ENCODE data around the gene FOXP4.
A peak's percentile ranks its signal among the peaks of the same experiment; 100 is the strongest.

FOXP4 gene

GRCh38 chr6:41545703-41546474, at the start of gene FOXP4:
Gene FOXP4 (plus strand): TSS chr6:41546381. CDS start chr6:41565761, 19,380 bp downstream.
- DNase-seq (ENCODE audit: low read depth in 2 of 2), result peak; percentile 68 to 77

DNA sequence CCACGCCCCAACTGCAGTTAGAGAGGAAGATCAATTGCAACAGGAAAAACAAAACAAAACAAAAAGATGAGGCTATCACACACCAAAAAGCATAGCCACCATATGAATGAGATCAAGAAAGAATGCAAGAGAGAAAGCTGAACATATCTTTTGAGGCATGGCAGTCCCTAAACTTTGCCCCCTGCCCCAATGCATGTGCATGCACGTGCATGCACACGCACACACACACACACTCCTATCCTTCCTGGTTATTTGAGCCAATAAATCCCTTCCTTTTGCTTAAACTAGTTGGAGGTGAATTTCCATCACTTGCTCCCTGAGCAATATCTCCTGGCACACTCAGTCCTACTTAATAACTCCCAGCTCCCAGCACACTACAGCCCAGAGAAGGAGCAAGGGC, 48.6 kb upstream of the FOXP4 start:
- DNase-seq (ENCODE audit: low read depth in 2 of 2), result no peak

GRCh38 chr6:41497994-41498393, 48.2 kb upstream of the FOXP4 start:
- DNase-seq (ENCODE audit: low read depth in 2 of 2), result no peak

DNA sequence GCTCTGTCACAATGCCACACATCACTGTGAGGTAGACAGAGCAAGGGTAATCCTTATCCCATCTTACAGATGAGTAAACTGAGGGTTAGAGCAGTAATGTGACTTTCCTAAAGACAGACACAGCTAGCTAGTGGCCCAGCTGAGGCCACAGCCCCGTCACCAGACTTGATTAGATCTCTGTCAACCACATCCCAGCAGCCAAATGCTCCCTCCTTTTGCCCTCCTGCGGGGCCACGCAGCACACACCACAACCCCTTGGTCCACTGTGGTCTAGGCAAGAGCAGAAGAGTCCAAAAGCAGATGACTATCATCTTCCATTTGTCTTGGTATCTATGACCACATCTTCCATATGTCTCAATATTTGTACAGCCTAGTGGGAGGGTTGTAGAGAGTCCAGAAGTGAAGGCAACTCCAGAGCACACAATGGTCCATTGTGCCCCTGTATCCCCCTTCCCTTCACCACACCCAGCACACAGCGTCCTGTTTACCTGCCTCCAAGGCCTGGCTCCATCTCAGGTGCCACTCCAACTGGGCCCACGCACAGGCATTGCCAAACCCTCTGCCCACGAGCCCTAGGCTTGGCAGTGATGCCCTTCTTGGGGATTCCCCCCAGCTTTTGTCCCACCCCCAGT, 47.1 kb upstream of the FOXP4 start:
- no peak for DNase-seq (ENCODE audit: low read depth in 2 of 2)

DNA sequence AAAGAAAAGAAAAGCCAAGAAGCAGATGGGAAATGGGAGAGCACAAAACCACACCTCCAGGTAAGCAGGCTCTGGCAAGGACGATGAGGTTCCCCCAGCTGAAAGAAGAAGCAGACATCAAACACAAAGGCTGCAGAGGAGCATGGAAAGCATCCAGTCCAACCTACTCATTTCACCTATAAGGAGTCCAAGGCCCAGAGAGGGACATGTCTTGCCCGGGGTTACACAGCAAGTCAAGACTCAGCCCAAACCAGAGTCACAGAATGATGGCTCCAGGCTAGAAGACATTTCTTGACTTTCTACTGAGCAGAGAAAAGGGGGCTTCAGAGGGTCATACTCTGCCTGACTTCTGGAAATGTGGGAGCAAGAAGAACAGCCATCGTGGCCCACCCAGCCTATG, 45.6 kb upstream of the FOXP4 start:
- no peak for DNase-seq (ENCODE audit: low read depth in 2 of 2)

- DNase-seq (ENCODE audit: low read depth in 2 of 2), result no peak
Observed at GRCh38 chr6:41502566-41502916, 43.6 kb upstream of the FOXP4 start.

GRCh38 chr6:41502917-41503671, 43.1 kb upstream of the FOXP4 start:
- no peak for DNase-seq (ENCODE audit: low read depth in 2 of 2)

DNA sequence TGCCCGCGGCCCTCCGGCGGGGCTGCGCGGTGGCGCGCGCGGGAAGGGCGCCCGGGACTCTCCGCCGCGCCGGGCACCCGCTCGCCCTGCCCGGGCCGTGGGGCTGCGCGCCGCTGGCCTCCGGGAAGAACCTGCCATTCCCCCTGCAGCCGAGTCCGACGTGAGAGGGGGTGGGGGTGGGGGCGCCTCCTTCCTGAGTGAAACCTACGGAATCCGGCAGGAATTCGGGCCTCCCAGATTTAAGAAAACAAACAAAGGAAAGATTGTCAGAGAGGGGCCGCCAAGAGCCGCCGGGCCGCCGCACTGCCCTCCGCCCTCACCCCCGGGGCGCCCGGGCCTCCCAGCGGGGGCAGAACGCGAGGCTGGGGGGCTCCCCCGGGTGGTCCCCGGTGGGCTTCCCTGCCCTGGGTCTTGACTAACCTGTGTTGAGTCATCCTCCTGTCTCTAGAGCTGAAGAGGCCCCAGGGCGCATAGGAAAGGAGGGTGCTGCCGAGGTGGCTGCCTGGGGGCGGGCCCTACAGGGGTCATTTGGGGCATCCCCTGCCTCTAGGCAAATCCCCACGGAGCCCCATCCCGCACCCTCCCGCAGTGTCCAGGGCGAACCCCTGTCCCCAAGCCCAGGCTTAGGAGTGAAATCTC, 42.2 kb upstream of the FOXP4 start:
- DNase-seq (ENCODE audit: low read depth in 2 of 2), result no peak

DNA sequence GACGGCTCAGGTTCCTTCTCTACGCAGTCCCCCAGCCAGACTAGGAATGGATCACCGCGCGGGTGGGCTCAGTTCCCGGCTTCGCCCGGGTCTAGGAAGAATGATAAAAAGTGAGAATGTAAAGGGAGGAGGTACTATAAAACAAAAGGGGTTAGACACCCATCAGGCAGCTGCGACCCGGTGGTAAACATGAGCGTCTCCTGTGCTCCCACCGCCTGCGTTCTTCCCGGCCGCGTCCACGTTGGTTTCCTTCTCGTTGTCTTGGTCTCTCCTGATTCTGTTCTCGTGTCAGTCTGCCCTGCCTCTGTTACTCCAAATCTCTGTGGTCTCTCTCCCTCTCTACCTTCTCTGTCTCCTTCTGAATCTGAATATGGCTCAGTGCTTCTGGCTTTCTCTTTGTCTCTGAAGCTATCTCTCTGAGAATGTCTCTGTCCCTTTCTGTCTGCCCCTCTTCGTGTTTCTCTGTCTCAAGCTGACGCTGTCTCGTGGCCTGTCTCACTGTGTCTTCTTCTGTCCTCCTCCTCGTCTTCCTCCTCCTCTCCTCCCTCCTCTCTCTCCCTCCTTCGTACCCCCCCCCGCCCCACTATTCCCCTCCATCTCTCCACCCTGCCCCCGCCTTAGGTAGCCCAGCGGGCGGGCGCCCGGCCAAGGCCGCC, 41.6 kb upstream of the FOXP4 start:
- no peak for DNase-seq (ENCODE audit: low read depth in 2 of 2)

GRCh38 chr6:41505122-41506049, 40.8 kb upstream of the FOXP4 start:
- DNase-seq (ENCODE audit: low read depth in 2 of 2), result no peak

GRCh38 chr6:41508479-41508878, 37.7 kb upstream of the FOXP4 start:
- DNase-seq (ENCODE audit: low read depth in 2 of 2), result no peak

DNA sequence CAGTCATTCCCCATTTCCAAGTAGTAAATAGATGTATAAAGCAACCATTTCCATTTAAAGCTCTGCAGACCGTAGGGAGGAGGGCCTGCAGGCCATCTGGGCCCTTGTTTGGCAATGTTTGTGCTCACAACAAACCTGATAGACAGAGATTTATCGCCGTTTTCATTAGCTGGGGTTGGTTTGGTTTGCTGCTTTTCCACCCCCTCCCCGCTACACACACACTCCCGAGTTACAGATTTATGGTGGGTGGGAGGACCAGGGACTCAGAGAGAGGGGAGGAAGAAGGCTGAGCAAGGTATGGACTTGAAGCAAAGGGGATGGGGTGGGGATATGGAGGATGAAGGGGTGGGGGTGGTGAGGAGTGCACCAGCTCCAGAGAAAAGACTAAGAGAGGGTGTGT, 36.6 kb upstream of the FOXP4 start:
- DNase-seq (ENCODE audit: low read depth in 2 of 2), result no peak

DNA sequence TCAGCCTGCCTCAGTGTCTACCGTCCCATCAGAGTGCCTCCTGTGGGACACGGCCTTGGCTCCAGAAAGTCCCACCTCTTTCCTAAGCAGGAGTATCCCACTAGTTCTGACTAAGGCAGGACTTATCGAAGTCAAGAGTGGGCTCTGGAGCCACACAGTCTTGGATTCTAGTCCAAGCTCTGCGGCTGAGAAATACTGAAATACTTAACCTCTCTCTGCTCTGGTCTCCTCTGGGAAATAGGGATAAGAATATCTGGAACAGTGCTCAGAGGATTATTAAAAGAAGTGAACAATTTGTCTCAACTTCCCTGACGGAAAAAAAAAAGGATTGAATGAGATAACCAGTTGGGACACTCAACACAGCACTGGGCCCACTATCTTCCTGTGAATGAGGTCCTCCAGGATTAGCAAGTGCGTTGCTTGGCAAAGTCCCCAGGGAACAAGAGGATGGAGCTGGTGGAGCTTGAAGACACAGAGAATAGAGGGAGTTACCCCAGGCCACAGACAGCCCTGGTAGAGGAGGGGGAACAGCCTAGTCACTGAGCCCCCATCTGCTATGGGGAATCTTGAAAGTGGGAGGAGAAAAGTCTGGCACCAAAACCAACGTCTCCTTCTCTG, 34.6 kb upstream of the FOXP4 start:
- DNase-seq (ENCODE audit: low read depth in 2 of 2), result no peak

DNA sequence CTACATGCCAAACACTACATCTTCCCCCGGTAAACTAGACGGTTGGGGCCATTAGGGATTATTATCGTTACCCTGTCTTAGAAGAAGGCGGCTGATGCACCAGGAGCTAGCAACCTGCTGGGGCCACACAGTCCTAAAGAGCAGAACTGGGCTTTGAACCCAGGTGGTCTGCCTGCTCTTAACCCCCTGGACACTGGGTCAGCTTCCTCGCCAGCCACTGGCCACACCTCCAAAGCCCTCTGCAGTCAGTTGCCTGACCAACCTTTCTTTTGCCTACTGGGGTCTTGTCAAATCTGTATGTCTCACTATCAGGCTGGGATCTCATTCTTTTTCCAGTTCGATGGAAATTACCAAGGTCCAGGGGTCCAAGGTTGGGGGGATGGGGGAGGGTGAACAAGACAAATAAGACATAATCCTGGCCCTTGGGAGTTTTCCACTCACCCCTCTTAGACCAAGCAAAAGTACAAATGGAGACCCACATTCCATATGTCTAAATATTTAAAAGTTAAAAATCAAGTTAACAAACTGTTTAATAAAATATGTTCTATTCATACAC, 34.0 kb upstream of the FOXP4 start:
- DNase-seq (ENCODE audit: low read depth in 2 of 2), result no peak

DNA sequence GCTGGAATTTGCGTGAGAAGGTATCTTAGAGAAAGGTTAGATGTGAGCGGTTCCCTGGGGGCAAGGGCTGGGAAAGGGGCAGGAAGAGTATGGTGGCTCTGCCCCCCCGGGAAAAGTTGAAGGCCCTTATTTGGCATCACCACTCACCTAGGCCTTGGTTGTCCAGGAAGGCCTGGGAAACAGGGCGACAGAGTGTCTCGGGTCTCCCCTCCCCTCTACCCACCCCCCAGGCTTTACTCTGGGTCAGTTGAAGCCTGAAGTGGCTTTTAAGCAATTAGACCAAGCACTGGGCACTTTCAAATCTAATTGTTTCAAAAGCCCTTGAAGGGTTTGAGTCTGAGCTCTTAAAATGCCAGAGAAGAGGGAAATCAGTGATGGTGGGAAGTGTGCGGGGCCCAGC, 30.2 kb upstream of the FOXP4 start:
- no peak for DNase-seq (ENCODE audit: low read depth in 2 of 2)

DNA sequence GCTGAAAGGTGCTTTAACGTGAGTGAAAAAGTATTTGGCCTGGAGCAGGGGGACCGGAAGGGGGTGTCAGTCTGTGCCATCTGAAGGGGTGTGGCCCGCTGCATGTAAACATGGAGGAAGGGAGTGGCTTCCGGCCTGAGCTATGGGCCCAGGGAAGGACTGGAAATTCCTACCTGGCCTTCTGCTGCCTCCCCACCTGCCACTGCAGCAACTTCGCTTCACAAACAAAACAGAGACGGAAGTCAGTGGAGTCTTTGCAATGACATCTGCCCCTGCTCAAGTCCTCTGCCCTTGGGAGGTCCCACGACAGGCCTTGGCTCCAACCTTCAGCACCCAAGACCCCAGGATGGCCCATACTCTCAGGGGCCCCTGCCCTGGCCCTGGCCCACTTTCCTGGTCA, 28.1 kb upstream of the FOXP4 start:
- DNase-seq (ENCODE audit: low read depth in 2 of 2), result no peak

GRCh38 chr6:41519305-41519744, 26.9 kb upstream of the FOXP4 start:
- no peak for DNase-seq (ENCODE audit: low read depth in 2 of 2)

GRCh38 chr6:41519745-41520699, 26.2 kb upstream of the FOXP4 start:
- DNase-seq (ENCODE audit: low read depth in 2 of 2), result no peak

All from activated CD8-positive, alpha-beta memory T cell treated with anti-CD3 and anti-CD28 coated beads for 4 hours (primary cell).